OCI-M2 (cell line): ENCODE data around the gene INTS1.

ENCODE experiments used
- DNase-seq: peaks from one replicate; lab custom pipeline; 2025; ENCODE audit not compliant: unreplicated experiment; lab: John Stamatoyannopoulos, UW

INTS1 gene

GRCh38 chr7:1542329-1542728 is 38.1 kb upstream of the INTS1 start:
- no peak for DNase-seq

GRCh38 chr7:1541431-1542162 is 37.4 kb upstream of the INTS1 start:
- DNase-seq, result no peak

- DNase-seq, result no peak
Measured at GRCh38 chr7:1540776-1541271, 36.6 kb upstream of the INTS1 start.

GRCh38 chr7:1539882-1540775 is 35.9 kb upstream of the INTS1 start:
- DNase-seq, result no peak

GRCh38 chr7:1539181-1539881 is 35.1 kb upstream of the INTS1 start:
- DNase-seq, result no peak

GRCh38 chr7:1538544-1539180 is 34.5 kb upstream of the INTS1 start:
- no peak for DNase-seq

- DNase-seq, result no peak
Measured at GRCh38 chr7:1537535-1538412, 33.6 kb upstream of the INTS1 start.

GRCh38 chr7:1536743-1537534 is 32.8 kb upstream of the INTS1 start:
- no peak for DNase-seq

GRCh38 chr7:1536455-1536742 is 32.2 kb upstream of the INTS1 start:
- no peak for DNase-seq

- DNase-seq, result no peak
Measured at GRCh38 chr7:1535701-1536454, 31.7 kb upstream of the INTS1 start.

- no peak for DNase-seq
Measured at GRCh38 chr7:1535100-1535458, 30.9 kb upstream of the INTS1 start.

GRCh38 chr7:1534330-1535099 is 30.3 kb upstream of the INTS1 start:
- no peak for DNase-seq

GRCh38 chr7:1533547-1534329 is 29.5 kb upstream of the INTS1 start:
- DNase-seq, result no peak

- DNase-seq, result no peak
Measured at GRCh38 chr7:1533255-1533546, 29.0 kb upstream of the INTS1 start.

GRCh38 chr7:1532456-1533254 is 28.5 kb upstream of the INTS1 start:
- no peak for DNase-seq

GRCh38 chr7:1531979-1532455 is 27.8 kb upstream of the INTS1 start:
- DNase-seq, result no peak
